GM06990 (cell line): ENCODE results near the gene GNG7.
A peak's percentile ranks its signal among the peaks of the same experiment; 100 is the strongest.
"Not testable (repeated sequence)": the region's sequence is repeated elsewhere in the genome, so short reads cannot be mapped to it uniquely, and the experiment has no call there.

Experiments
- DNase-seq: peaks from one replicate; pipeline ENCODE4 v3.0.0-alpha.2; 2011; ENCODE audit not compliant: insufficient read length; ENCODE audit errors: extremely low read depth
- H3K27me3 ChIP-seq: replicated peaks from 2 replicates; pipeline ENCODE4 v1.6.0; 2011; ENCODE audit warnings: low read length; ENCODE audit not compliant: control insufficient read depth, insufficient read depth
- H3K36me3 ChIP-seq: 2 replicates; pipeline ENCODE4 v1.5.1; 2011; ENCODE audit warnings: low read length; ENCODE audit not compliant: control insufficient read depth, insufficient read depth
- H3K4me3 ChIP-seq: replicated peaks from 2 replicates; pipeline ENCODE4 v1.5.1; 2011; ENCODE audit warnings: low read depth, mild to moderate bottlenecking, control low read depth, low read length
- TF ChIP-seq, protein P1 (sequence below): IDR thresholded peaks from 2 replicates; pipeline ENCODE4 v1.5.1; 2011; ENCODE audit warnings: low read length, control low read depth, mild to moderate bottlenecking, inconsistent platforms; ENCODE audit not compliant: insufficient read depth, poor library complexity, severe bottlenecking

Gene GNG7

DNA sequence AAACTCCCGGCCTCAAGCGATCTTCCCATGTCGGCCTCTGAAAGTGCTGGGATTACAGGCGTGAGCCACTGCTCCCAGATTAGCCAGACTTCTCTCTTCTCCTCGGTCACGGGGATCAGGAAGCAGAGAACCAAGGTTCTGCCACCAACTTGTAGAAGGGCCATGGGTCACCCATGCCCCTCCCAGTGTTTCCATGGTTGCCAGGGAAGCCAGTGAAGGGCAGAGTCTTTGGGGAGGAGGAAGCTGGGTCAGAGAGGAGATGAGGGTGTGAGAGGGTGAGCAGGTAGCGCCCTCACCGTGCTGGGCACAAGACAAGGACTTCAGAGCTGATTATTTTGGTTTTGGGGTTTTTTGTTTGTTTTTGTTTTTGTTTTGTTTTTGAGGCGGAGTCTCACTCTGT is 77.1 kb downstream of the GNG7 start:
- Histone ChIP-seq H3K36me3 (no peaks in the 10 kb centered on the region; the same call in 1 of the 2 replicates), H3K4me3 (no peak overlapping the region), H3K27me3 (no peaks in the 10 kb centered on the region)
- TF ChIP-seq, protein P1, sequence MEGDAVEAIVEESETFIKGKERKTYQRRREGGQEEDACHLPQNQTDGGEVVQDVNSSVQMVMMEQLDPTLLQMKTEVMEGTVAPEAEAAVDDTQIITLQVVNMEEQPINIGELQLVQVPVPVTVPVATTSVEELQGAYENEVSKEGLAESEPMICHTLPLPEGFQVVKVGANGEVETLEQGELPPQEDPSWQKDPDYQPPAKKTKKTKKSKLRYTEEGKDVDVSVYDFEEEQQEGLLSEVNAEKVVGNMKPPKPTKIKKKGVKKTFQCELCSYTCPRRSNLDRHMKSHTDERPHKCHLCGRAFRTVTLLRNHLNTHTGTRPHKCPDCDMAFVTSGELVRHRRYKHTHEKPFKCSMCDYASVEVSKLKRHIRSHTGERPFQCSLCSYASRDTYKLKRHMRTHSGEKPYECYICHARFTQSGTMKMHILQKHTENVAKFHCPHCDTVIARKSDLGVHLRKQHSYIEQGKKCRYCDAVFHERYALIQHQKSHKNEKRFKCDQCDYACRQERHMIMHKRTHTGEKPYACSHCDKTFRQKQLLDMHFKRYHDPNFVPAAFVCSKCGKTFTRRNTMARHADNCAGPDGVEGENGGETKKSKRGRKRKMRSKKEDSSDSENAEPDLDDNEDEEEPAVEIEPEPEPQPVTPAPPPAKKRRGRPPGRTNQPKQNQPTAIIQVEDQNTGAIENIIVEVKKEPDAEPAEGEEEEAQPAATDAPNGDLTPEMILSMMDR, result no peak
- no peak for DNase-seq

- DNase-seq, result peak; percentile 77
- H3K27me3 ChIP-seq, result no peaks in the 10 kb centered on the region
- H3K4me3 ChIP-seq, result no peak overlapping the region
- TF ChIP-seq, protein P1, result no peak
- no peaks in the 10 kb centered on the region; the same call in 1 of the 2 replicates for H3K36me3 ChIP-seq
Measured at GRCh38 chr19:2624537-2625091, 77.9 kb downstream of the GNG7 start.

DNA sequence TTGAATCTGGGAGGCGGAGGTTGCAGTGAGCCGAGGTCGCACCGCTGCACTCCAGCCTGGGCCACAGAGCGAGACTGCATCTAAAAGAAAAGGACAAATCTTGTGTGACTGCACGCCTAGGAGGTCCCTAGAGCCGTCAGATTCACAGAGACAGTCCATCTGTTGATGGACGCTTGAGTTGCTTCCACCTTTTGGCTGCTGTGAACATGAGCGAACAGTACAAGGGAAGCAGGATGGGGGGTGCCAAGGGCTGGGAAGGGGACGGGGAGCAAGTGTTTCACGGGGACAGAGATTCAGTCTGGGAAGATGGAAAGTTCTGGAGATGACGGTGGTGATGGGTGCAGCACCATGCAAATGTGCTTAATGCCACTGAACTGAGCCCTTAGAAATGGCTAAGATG is 78.7 kb downstream of the GNG7 start:
- TF ChIP-seq, protein P1, result no peak
- DNase-seq, result no peak
- no peaks in the 10 kb centered on the region for H3K27me3 ChIP-seq
- no peaks in the 10 kb centered on the region; the same call in 1 of the 2 replicates for H3K36me3 ChIP-seq
- no peak overlapping the region for H3K4me3 ChIP-seq

- not testable (repeated sequence) for H3K36me3 ChIP-seq, H3K27me3 ChIP-seq
- peak overlapping the region; percentile 29 for H3K4me3 ChIP-seq
- peak; percentile 77 for DNase-seq
Measured at GRCh38 chr19:2622371-2622961, 80.0 kb downstream of the GNG7 start.

GRCh38 chr19:2619076-2619475 is 83.4 kb downstream of the GNG7 start:
- DNase-seq, result no peak
- TF ChIP-seq, protein P1, result no peak
- Histone ChIP-seq H3K27me3 (no peaks in the 10 kb centered on the region), H3K4me3 (no peak overlapping the region), H3K36me3 (no peaks in the 10 kb centered on the region; the same call in 1 of the 2 replicates)

GRCh38 chr19:2618611-2619010 is 83.9 kb downstream of the GNG7 start:
- TF ChIP-seq, protein P1, result no peak
- H3K36me3 ChIP-seq, result no peaks in the 10 kb centered on the region; the same call in 1 of the 2 replicates
- no peak for DNase-seq
- H3K4me3 ChIP-seq, result no peak overlapping the region
- no peaks in the 10 kb centered on the region for H3K27me3 ChIP-seq
